Psoas muscle (tissue), 8 donors: ENCODE data around the gene IL17RA. TPM values are rescaled to one million over a fixed set of nuclear protein-coding genes. Genes with fewer than 3 reads are reported as not detected.

ENCODE experiments used
- ATAC-seq, 4 donors: fragments of 200-7000 bp; cut with Tn5 transposase; one replicate each; pipeline ENCODE4 v1.9.1; 2020; ENCODE audit warnings: moderate library complexity in 3 of 4, mild to moderate bottlenecking in 2 of 4
- DNase-seq, 2 donors: peaks; one replicate each; pipeline ENCODE4 v3.0.0-alpha.2; 2020
- H3K27ac ChIP-seq: fragments of 200-600 bp; one replicate; pipeline ENCODE4 v1.8.0; 2022
- H3K27me3 ChIP-seq, 3 donors: fragments of 200-600 bp in 1 of 3; one replicate each; pipeline versions ENCODE4 v1.6.1 to v1.8.0; 2013 to 2022; ENCODE audit warnings: low read length in 2 of 3, mild to moderate bottlenecking in 2 of 3, moderate library complexity in 1 of 3; ENCODE audit not compliant: insufficient read depth in 3 of 3
- H3K36me3 ChIP-seq, 2 donors: fragments of 200-600 bp in 1 of 2; one replicate each; pipeline versions ENCODE4 v1.6.1 to v1.8.0; 2013 to 2022; ENCODE audit warnings: low read depth in 1 of 2, mild to moderate bottlenecking in 1 of 2, moderate library complexity in 1 of 2; ENCODE audit not compliant: insufficient read depth in 1 of 2
- H3K4me1 ChIP-seq: fragments of 200-600 bp; one replicate; pipeline ENCODE4 v1.8.0; 2022
- H3K4me3 ChIP-seq: fragments of 200-600 bp; one replicate; pipeline ENCODE4 v1.8.0; 2022; ENCODE audit warnings: mild to moderate bottlenecking
- H3K9me3 ChIP-seq: fragments of 200-600 bp; one replicate; pipeline ENCODE4 v1.8.0; 2022
- CTCF ChIP-seq: fragments of 200-600 bp; IDR thresholded peaks from one replicate; pipeline ENCODE4 v1.8.0; 2022; ENCODE audit warnings: antibody characterized with exemption
- WGBS, 3 donors: extraction: QIAGEN DNeasy Blood & Tissue Kit; methylation state at CpG; one replicate each; pipeline versions ENCODE4 v1.1.6 to v1.1.7; 2013; 5-methylcytosine and 5-hydroxymethylcytosine counted together
- intact Hi-C, 2 donors: fragments of 100-400 bp; cut with DNase I; formaldehyde crosslinking; loops; one replicate each; pipeline versions ENCODE4 v1.11.0 to v1.14.2; 2022
- polyA plus RNA-seq, 3 donors: library from polyadenylated mRNA; stranded (reverse); fragments of 200-250 nt; gene quantifications; one replicate each; pipeline ENCODE4 v1.2.3, GENCODE V29; 2013
- total RNA-seq, 4 donors: library from RNA; stranded (reverse); fragmentation: NEBNext Ultra II Directional in 2 of 4; extraction: Animal tissue kit (Norgen Biotek cat#: 25700) in 2 of 4; gene quantifications; one replicate each; pipeline versions ENCODE4 v1.2.1 to v1.2.4, GENCODE V29; 2021 to 2023
- donor health status: healthy with polysubstance abuse.
- donor health status: DM: no; HTN: no; CAD: no; lungs with moderate emphysema.
- donor health status: Bipolar disorder and iron deficiency.
- donor health status: healthy.
- donor health status: DM: yes; HTN: yes; CAD: no.
- donor health status: DM: no; HTN: no; CAD: no.
- donor health status: DM: no; HTN: no; CAD: no.
- donor health status: DM: yes; HTN: yes; CAD: no.

The IL17RA gene
- total and polyA plus RNA-seq, 7 donors = 0.93 to 3.7 (median 2.9) TPM

- Histone ChIP-seq H3K9me3 (no peaks in the 10 kb centered on the region), H3K27ac (peak within 1 kb of the TSS; percentile 41), H3K4me1 (peaks cover 5% of the 10 kb centered on the region), H3K4me3 (peak within 1 kb of the TSS; percentile 79), H3K36me3 (no peaks in the 10 kb centered on the region), H3K27me3 (peaks cover 0 to 8% (median 0%) of the 10 kb centered on the region in 3 donors)
- ATAC-seq (peak; percentile 62 to 82 (median 69)), DNase-seq (peak; percentile 74 to 86)
- WGBS, 3 donors = 5 to 12% (median 6%) methylated on average over 44 to 68 of the region's 69 CpGs
- no peak for TF ChIP-seq CTCF
- intact Hi-C loops = no loop called here
Observed at GRCh38 chr22:17121233-17122195, 36.7 kb downstream of the IL17RA start, which contains the start of gene TMEM121B. Gene TMEM121B (minus strand): TSS chr22:17121360. CDS start chr22:17121127, 233 bp downstream.

GRCh38 chr22:17130199-17130598, 45.4 kb downstream of the IL17RA start:
- Histone ChIP-seq H3K27ac (no peak overlapping the region), H3K36me3 (no peaks in the 10 kb centered on the region), H3K27me3 (no peaks in the 10 kb centered on the region), H3K9me3 (no peaks in the 10 kb centered on the region), H3K4me3 (no peak overlapping the region), H3K4me1 (peaks cover 9% of the 10 kb centered on the region)
- DNase-seq = no peak
- WGBS, 3 donors = 89 to 90% (median 89%) methylated on average over 1 of the region's 1 CpG
- TF ChIP-seq CTCF = no peak
- ATAC-seq = no peak
- intact Hi-C loops = no loop called here

- no peak for TF ChIP-seq CTCF
- 20 to 40% (median 21%) methylated on average over 5 of the region's 5 CpGs for WGBS, 3 donors
- H3K27me3 ChIP-seq = no peaks in the 10 kb centered on the region
- peak overlapping the region; percentile 73 for H3K27ac ChIP-seq
- peaks cover 10% of the 10 kb centered on the region for H3K4me1 ChIP-seq
- peak overlapping the region; percentile 30 for H3K4me3 ChIP-seq
- DNase-seq (no peak), ATAC-seq (peak; percentile 64 to 84 (median 76))
- intact Hi-C loops = no loop called here
- no peaks in the 10 kb centered on the region for H3K9me3 ChIP-seq
- H3K36me3 ChIP-seq = no peaks in the 10 kb centered on the region
Observed at GRCh38 chr22:17131686-17132085, 46.9 kb downstream of the IL17RA start.

- Histone ChIP-seq H3K4me3 (no peak overlapping the region), H3K27ac (peak overlapping the region; percentile 73), H3K36me3 (no peaks in the 10 kb centered on the region), H3K4me1 (peaks cover 14% of the 10 kb centered on the region), H3K9me3 (no peaks in the 10 kb centered on the region), H3K27me3 (no peaks in the 10 kb centered on the region)
- no peak for DNase-seq
- intact Hi-C loops = no loop called here
- 6 to 17% (median 13%) methylated on average over 2 of the region's 2 CpGs for WGBS, 3 donors
- no peak for TF ChIP-seq CTCF
- ATAC-seq = peak; percentile 81 to 92 (median 90)
Observed at GRCh38 chr22:17132112-17132511, 47.3 kb downstream of the IL17RA start.
